GM12891 (cell line): ENCODE results near the gene CPA4.

Experiments used
- POLR2A ChIP-seq: IDR thresholded peaks from 2 replicates; pipeline ENCODE4 v1.6.1; 2011; ENCODE audit warnings: low read depth, low read length, control low read depth
- POLR2AphosphoS5 ChIP-seq: IDR thresholded peaks from 2 replicates; pipeline ENCODE4 v1.6.1; 2011; ENCODE audit warnings: low read depth, low read length, control low read depth
- POU2F2 ChIP-seq: IDR thresholded peaks from 2 replicates; pipeline ENCODE4 v1.6.1; 2011; ENCODE audit warnings: low read depth, mild to moderate bottlenecking, control low read depth, low read length, moderate library complexity
- SPI1 ChIP-seq: IDR thresholded peaks from 2 replicates; pipeline ENCODE4 v1.6.1; 2011; ENCODE audit warnings: low read depth, low read length, control low read depth
- TAF1 ChIP-seq: IDR thresholded peaks from 2 replicates; pipeline ENCODE4 v1.6.1; 2011; ENCODE audit warnings: low read depth, low read length, control low read depth

DNA sequence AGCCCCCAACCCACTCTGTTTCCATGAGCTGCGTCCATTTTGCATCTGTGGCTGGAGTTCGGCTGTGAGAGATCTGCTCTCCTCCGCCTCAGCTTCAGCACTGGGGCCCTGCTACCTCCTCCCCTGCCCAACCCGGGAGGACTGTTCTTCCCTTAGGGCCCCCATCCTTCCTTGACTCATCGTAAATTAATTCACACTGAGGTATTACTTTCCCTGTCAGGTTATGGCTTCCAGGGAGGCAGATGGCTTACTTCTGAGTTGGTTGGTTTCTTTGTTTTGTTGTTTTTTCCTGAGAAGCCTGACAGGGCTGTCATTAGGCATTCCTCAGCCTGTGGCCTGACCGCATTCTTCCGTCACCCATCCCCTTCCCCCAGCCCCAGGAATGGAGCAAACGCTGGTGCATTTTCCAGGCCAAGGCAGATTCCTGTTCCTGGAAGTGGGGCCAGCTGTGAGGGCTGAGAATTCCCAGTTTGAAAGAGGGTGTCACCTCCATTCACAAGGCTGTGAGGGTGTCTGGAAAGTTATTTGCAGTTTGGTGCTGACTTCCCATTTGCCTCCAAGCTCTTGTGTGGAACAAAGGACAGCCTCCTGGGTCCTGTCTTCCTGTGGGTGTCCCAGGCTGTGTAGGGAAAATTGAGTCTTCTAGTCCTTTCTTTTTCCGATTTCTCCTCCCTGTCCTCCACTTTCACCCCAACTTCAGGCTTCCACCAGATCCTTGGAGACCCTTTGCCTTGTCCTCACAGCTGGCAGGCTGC lies 63.3 kb downstream of the CPA4 start:
- TF ChIP-seq POLR2AphosphoS5 = no peak
- TF ChIP-seq POLR2A = no peak
- no peak for TF ChIP-seq POU2F2
- no peak for TF ChIP-seq TAF1
- TF ChIP-seq SPI1 = no peak
